GM18499 (cell line): ENCODE data around the gene PCDHGA7.
"Not testable (repeated sequence)": the region's sequence is repeated elsewhere in the genome, so short reads cannot be mapped to it uniquely, and the experiment has no call there.

ENCODE experiments used
- ATAC-seq: cut with Tn5 transposase; IDR thresholded peaks from one replicate; pipeline ENCODE4 v1.9.1; 2021; ENCODE audit warnings: moderate number of reproducible peaks; ENCODE audit not compliant: insufficient read depth, unreplicated experiment

PCDHGA7 gene

DNA sequence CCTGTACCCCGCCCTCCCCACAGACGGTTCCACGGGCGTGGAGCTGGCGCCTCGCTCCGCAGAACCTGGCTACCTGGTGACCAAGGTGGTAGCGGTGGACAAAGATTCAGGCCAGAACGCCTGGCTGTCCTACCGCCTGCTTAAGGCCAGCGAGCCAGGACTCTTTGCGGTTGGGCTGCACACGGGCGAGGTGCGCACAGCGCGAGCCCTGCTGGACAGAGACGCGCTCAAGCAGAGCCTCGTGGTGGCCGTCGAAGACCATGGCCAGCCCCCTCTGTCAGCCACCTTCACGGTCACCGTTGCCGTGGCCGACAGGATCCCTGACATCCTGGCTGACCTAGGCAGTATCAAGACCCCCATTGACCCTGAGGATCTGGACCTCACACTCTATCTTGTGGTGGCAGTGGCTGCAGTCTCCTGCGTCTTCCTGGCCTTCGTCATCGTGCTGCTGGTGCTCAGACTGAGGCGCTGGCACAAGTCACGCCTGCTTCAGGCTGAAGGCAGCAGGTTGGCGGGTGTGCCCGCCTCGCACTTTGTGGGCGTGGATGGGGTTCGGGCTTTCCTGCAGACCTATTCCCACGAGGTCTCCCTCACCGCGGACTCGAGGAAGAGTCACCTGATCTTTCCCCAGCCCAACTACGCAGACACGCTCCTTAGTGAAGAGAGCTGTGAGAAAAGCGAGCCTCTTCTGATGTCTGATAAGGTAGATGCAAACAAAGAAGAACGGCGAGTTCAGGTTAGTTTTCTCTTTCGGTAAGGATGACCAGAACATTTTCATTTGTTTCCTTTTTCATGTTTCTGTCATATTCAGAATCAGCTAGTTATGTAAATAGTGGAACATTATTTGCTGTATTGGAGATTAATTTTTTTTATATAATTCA lies 16.3 kb upstream of the PCDHGA7 start:
- no peak for ATAC-seq

GRCh38 chr5:141369994-141370848 lies 12.3 kb upstream of the PCDHGA7 start, which contains the start of gene PCDHGB3:
PCDHGB3 (plus strand) TSS chr5:141370242; CDS start chr5:141370395, 153 bp downstream.
- peak; percentile 77 for ATAC-seq

DNA sequence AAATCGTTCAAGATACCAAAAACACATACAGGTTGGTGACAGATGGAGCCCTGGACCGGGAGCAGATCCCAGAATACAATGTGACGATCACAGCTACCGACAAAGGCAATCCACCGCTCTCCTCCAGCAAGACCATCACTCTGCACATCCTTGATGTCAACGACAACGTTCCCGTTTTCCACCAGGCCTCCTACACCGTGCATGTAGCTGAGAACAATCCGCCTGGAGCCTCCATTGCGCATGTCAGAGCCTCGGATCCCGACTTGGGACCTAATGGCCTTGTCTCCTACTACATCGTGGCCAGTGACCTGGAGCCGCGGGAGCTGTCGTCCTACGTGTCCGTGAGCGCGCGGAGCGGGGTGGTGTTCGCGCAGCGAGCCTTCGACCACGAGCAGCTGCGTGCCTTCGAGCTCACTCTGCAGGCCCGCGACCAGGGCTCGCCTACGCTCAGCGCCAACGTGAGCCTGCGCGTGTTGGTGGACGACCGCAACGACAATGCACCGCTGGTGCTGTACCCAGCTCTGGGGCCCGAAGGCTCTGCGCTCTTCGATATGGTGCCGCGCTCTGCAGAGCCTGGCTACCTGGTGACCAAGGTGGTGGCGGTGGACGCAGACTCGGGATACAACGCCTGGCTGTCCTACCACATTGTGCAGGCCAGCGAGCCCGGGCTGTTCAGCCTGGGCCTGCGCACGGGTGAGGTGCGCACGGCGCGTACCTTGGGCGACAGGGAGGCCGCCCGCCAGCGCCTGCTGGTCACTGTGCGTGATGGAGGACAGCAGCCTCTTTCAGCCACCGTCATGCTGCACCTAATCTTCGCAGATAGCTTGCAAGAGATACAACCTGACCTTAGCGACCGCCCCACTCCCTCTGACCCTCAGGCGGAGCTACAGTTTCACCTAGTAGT lies 10.7 kb upstream of the PCDHGA7 start:
- no peak for ATAC-seq

DNA sequence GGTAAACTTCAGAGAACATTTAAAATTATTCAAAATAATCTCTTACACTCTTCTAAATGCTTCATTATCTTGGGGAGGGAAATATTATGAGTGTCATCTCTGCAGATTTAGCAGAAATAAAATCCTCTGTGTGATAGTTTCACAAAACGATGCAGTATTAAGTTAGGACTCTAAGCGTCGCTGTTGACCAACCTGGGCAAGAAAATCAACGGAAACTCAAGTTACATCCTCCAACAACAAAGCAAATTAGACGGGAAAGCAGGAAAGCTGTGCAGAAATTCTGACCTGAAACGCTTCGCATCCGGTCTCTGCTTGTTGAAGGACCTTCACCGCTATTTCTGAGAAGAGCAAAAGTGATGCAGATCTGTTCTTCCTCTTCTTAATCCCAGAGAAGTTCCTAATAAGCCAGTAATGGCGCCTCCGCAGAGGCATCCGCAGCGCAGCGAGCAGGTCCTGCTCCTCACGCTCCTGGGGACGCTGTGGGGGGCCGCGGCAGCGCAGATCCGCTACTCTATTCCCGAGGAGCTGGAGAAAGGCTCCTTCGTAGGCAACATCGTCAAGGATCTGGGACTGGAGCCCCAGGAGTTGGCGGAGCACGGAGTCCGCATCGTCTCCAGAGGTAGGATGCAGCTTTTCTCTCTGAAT lies 8.7 kb upstream of the PCDHGA7 start, which contains the start of gene PCDHGA6:
TSS of gene PCDHGA6 (plus strand) at position 219 of the 645 bp plus-strand sequence. CDS start at position 412, 193 bp downstream.
- ATAC-seq: no peak

DNA sequence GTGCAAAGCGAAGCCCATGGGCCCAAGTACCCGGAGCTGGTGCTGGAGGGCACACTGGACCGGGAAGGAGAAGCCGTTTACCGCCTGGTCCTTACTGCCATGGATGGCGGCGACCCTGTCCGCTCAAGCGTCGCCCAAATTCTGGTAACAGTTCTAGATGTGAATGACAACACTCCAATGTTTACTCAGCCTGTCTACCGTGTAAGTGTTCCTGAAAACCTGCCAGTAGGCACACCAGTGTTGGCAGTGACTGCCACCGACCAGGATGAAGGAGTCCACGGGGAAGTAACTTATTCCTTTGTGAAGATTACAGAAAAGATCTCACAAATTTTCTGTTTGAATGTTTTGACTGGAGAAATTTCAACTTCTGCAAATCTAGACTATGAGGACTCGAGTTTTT lies 7.9 kb upstream of the PCDHGA7 start:
- no peak for ATAC-seq

DNA sequence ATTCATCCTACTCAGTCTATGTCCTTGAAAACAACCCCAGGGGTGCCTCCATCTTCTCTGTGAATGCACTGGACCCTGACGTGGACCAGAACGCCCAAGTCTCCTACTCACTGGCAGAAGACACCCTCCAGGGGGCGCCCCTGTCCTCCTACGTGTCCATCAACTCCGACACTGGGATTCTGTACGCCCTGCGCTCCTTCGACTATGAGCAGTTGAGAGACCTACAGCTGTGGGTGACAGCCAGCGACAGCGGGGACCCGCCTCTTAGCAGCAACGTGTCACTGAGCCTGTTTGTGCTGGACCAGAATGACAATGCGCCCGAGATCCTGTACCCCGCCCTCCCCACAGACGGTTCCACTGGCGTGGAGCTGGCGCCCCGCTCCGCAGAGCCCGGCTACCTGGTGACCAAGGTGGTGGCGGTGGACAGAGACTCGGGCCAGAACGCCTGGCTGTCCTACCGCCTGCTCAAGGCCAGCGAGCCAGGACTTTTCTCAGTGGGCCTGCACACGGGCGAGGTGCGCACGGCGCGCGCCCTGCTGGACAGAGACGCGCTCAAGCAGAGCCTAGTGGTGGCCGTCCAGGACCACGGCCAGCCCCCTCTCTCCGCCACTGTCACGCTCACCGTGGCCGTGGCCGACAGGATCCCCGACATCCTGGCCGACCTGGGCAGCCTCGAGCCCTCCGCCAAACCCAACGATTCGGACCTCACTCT lies 6.9 kb upstream of the PCDHGA7 start:
- ATAC-seq: not testable (repeated sequence)

GRCh38 chr5:141383345-141383744 lies 803 bp downstream of the PCDHGA7 start:
- no peak for ATAC-seq

- no peak for ATAC-seq
Observed at GRCh38 chr5:141384471-141385267, 2.1 kb downstream of the PCDHGA7 start.

DNA sequence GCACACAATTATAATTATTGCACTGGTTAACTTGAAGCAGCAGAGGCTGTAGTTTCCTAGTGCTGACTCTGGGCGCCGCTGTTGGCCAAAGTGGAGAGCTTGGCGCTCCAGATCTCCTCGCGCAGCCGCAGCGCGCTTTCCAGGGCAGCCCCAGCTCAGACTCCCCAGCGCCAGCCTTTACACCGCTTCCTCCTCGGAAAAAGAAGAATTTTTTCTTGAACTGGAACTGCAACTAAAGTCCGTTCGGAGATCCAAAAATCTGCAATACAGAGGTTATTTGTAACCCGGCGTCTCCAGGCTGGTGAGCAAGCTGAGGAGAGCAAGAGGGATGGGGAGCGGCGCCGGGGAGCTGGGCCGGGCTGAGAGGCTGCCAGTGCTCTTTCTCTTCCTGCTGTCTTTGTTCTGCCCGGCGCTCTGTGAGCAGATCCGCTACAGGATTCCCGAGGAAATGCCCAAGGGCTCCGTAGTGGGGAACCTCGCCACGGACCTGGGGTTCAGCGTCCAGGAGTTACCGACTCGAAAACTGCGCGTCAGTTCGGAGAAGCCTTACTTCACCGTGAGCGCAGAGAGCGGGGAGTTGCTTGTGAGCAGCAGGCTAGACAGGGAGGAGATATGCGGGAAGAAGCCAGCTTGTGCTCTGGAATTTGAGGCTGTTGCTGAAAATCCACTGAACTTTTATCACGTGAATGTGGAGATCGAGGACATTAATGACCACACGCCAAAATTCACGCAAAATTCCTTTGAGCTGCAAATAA lies 5.2 kb downstream of the PCDHGA7 start, which contains the start of gene PCDHGB4:
TSS of gene PCDHGB4 (plus strand) at position 142 of the 755 bp plus-strand sequence. CDS start at position 329, 187 bp downstream.
- ATAC-seq: not testable (repeated sequence)

DNA sequence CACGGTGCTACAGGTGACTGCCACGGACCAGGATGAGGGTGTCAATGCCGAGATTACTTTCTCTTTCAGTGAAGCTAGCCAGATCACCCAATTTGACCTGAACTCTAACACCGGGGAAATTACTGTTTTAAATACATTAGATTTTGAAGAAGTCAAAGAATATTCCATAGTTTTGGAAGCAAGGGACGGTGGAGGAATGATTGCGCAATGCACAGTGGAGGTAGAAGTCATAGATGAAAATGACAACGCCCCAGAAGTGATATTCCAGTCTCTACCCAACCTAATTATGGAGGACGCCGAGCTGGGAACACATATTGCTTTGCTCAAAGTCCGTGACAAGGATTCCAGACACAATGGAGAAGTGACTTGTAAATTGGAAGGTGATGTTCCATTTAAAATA lies 6.1 kb downstream of the PCDHGA7 start:
- no peak for ATAC-seq

- no peak for ATAC-seq
Observed at GRCh38 chr5:141389153-141390042, 6.9 kb downstream of the PCDHGA7 start.

GRCh38 chr5:141392429-141393198 lies 10.1 kb downstream of the PCDHGA7 start, which contains the start of gene PCDHGA8:
PCDHGA8 (plus strand) TSS chr5:141392633; CDS start chr5:141392814, 181 bp downstream.
- no peak for ATAC-seq

GRCh38 chr5:141393267-141393666 lies 10.7 kb downstream of the PCDHGA7 start:
- ATAC-seq: no peak

DNA sequence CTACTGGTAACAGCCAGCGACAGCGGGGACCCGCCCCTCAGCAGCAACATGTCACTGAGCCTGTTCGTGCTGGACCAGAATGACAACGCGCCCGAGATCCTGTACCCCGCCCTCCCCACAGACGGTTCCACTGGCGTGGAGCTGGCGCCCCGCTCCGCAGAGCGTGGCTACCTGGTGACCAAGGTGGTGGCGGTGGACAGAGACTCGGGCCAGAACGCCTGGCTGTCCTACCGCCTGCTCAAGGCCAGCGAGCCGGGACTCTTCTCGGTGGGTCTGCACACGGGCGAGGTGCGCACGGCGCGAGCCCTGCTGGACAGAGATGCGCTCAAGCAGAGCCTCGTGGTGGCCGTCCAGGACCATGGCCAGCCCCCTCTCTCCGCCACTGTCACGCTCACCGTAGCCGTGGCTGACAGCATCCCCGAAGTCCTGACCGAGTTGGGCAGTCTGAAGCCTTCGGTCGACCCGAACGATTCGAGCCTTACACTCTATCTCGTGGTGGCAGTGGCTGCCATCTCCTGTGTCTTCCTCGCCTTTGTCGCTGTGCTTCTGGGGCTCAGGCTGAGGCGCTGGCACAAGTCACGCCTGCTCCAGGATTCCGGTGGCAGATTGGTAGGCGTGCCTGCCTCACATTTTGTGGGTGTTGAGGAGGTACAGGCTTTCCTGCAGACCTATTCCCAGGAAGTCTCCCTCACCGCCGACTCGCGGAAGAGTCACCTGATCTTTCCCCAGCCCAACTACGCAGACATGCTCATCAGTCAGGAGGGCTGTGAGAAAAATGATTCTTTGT lies 12.1 kb downstream of the PCDHGA7 start:
- not testable (repeated sequence) for ATAC-seq
